GM20431 (cell line): ENCODE results near the gene FBXL5.

Experiments
- in situ Hi-C: fragments of 300-500 bp; cut with MseI, MboI; formaldehyde crosslinking; loops from one replicate; pipeline ENCODE4 v1.15.0; 2020; ENCODE audit warnings: low sequenced_read_pairs; ENCODE audit not compliant: unreplicated experiment

Gene FBXL5

DNA sequence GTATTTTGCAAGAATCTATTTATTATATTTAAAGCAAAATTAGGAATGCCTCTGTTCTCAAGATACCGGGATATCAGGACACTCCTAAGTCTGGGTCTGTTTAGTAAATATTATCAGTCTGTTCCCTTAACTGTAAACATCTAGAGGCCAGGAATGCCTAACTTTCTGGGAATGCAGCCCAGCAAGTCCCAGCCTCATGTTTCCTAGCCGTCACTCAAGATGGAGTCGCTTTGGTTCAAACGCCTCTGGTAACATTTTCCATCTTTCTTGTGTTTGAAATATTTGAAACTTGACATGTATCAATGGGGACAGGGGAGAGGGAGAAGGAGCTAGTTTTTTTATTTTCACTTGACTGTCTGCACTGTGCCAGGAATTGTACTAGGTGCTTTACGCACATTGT, 85.4 kb downstream of the FBXL5 start:
- in situ Hi-C loops: no loop called here

DNA sequence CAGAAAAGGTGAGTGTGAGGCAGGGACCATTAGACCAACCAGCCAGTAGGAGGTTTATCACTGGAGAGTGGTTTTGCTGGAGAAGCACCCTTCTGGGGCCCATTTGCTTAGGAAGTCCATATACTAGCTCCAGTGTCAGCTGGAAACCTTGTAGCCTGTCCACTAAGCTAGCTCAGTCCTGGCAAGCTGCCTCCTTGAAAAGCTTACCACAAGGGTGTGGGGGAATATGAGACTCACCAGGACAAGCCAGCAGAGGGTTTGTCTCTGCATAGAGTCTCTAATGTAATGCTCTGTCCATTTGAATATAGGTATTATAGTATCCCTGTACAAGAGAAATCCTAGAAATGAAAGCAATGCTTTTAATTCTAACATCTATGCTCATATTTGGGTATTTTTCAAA, 86.3 kb downstream of the FBXL5 start:
- in situ Hi-C loops: no loop called here

DNA sequence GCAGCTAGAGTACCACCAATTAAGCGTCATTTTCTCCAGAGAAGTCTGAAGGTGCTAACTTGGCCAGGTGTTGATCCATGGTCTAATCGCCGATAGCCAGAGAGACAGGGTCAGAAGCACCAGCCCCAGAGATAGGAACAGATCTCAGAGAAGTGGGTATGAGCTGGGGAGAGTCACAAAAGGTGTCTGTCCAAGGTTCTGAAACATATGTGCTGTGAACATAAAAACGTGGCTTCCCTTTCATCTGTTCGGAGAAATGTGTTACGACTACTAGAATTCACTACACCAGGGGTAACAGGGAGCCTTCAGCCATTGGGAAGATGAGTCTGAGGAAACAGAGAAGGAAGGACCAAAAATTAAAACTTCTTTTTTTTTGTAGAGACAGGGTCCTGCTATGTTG, 91.3 kb downstream of the FBXL5 start:
- in situ Hi-C loops: no loop called here

DNA sequence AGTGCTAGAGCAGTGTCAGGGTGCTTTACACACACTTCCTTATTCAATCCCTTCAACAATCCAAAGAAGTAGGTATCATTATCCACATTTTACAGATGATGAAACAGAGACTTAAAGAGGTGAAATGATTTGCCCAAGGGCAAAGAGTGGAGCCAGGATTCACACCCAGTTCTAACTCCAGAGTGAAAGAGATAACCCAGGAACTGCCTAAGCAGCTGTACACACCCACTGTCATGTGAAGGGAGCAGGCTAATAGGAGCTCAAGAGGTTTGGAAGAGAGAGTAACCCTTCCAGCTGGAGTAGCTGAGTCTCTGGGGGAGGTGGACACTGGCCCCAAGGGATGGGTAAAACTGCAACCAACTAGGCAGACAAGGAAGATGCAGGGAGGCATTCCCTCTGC, 92.5 kb downstream of the FBXL5 start:
- in situ Hi-C loops: no loop called here

DNA sequence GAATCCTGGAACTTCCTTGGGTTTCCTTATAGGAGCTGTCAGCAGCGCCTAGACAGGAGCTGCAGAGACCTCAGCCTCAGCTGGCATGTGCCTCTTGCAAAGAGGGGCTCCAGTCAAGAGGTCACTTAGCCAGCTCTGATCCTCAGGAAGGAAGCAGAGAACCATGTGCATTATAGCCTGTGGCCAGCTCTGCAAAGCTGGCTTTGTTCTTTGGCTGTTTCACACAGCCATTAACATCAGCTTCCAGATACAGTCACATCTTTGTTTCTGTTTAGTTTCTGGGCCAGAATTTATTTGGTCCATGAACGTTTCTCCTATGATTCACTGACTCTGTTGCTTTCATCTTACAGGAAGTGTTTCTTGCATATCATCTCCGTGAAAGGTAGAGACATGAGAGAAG, 93.0 kb downstream of the FBXL5 start:
- in situ Hi-C loops: no loop called here

DNA sequence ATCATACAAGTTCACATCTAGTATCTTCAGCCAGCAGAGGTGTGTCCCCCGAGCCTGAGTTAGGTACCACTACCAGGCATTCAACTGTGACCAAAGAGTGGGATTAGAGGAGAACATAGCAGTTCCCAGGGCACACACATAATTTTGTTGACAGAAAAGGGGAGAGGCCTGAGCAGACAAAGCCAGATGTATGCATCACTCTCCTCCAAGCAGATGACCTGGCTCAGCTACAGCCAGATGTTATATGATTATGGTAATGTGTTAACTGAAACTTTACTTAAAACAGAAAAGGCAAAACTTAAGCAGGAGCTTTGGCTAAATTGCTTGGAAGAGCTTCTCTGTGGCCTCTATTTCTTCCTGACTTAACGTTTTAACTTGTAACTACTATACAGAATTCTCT, 96.6 kb downstream of the FBXL5 start:
- in situ Hi-C loops: no loop called here

DNA sequence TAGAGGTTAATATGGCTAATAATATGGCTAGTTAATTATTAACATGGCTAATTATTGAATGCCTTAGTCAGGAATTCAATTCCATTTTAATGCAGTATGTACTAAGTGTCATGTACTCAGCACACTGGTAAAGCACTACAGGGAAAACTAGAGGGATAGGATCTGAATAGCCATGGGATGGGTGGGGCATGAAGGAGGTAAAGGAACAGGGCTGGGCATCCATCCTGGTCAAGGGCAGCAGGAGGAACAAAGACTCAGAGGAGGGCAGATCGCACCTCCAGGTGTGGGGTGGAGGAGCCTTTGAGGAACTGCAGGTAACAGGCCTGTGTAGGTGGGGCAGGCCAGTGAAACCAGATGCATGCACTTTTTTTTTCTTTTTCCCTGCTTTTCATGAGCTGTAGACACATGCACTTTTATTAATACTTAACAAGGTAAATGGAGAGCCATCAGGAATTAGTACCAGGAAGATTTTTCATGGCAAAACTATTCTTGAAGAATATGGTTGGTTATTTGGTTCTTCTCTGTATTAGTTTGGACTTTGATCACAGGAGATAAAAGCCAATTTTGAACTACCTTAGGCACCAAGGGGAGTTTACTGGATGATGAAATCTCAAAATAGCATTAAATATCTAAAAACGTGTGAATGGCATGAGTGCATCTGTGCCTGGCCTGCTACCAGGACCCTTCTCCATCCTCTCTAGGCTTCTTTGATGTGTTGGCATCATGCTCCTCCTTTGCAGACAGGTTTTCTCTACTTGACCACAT, 97.2 kb downstream of the FBXL5 start:
- in situ Hi-C loops: no loop called here

DNA sequence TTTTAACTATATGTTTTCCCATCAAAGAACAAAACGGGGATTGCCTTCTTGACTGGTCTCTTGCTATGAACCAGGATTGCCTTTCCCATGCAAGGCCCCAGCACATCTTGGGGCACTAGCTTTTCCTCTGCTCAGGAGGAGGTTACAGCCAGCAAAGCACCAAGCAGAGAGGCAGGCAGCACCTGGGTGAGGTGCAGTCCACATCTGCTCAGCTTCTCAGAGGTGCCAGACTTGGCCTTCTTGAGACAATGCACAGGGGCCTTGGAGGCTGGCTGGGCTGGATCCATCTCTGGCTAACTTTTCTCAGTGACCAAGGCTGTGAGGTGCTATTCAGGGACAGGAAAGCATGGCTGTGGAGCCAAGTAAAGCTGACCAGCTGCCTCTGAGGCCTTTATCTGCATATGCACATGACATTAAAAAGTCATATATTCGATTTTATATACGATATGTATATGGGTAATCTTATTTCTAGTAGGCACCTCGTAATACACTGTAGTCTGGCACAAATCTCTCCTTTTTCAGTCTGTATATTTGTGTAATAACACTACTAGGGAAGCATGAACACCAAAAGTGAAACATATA, 98.6 kb downstream of the FBXL5 start:
- in situ Hi-C loops: no loop called here
